ENCODE measurements around the gene ABHD1. TPM values are rescaled to one million over a fixed set of nuclear protein-coding genes. Genes with fewer than 3 reads are reported as not detected.

ABHD1 gene
- total RNA-seq, 1 donor from 2014 or later = not detected

DNA sequence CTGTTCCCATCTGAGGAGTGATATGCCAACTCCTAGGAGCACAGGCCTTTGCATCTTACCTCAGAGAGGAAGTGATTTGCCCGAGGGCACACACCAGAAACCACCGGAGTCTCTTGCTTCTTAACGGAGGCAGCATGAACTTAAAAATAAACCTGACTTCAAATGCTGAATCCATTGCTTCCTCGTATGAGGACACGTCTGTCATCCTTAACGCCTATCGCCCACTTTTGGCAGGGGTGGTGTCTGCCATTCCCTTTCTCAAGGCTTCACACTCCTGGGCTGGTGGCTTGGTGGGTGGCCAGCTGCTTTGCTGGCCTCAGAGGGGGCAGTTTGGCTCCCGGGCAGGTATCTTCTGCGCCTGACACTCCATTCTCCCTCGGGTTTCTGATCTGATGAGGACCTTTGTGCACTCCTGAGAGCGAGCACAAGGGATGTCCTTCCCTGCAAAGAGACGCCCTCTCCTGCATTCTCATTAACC, 11.9 kb downstream of the ABHD1 start:
- no peak for DNase-seq (ENCODE audit: low read depth in 2 of 2)

GRCh38 chr2:27136751-27137150, 13.1 kb downstream of the ABHD1 start:
- no peak for DNase-seq (ENCODE audit: low read depth in 2 of 2)

DNA sequence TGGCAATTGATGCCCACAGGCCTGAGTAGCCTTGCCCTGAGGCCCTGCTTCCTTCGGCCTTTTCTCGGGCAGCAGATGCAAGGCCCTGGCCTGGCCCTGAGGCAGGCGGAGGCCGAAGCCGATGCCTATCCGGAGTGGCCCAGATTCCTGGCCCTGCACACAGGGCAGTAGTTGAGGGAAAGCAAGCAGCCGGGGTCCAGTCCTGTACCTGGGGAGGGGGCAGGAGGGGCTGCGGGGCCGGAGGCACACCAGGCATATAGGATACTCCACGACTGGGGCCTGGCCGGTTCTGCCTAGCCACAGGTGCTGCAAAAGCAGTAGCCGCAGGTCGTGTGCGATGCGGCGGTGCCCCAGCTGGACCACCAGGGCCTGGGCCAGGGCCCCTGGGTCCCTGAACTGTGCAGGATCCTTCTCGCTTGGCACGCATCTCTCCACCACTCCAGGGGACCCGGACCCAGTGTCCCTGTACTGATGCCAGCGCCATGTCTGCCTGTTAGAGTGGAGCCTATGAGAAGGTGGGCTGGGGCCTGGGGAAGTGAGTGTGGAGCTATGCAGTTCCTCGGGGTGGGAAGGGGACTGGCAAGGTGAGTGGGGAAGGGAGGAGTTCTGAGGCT, 13.8 kb downstream of the ABHD1 start:
- no peak for DNase-seq (ENCODE audit: low read depth in 2 of 2)

GRCh38 chr2:27138111-27138510, 14.5 kb downstream of the ABHD1 start:
- DNase-seq (ENCODE audit: low read depth in 2 of 2) = no peak

DNA sequence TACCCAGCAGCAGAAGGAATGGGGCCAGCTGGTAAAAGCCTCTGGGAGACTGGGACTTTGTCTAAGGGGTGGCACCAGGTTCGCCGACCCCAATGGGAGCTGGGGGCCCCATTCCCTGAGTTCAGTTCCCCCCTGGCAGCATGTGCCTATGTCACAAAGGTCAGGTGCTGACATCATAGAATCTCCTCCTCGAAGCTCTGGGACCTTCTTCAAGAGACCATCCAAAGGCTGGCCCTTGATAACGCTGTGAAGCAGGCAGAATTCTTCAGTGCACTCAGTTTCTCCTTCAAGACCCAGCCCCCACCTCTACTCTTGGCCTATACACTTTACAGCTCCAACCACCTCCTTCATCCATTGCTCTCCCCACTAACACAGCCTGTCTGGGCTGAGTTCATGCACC, 15.7 kb downstream of the ABHD1 start, which contains the start of gene PRR30:
TSS of gene PRR30 (minus strand) at position 101 of the 400 bp plus-strand sequence. CDS start 1,081 bp downstream, outside the sequence.
- DNase-seq (ENCODE audit: low read depth in 2 of 2) = no peak

GRCh38 chr2:27143285-27143684, 19.7 kb downstream of the ABHD1 start:
- DNase-seq (ENCODE audit: low read depth in 2 of 2) = no peak

GRCh38 chr2:27145682-27146081, 22.1 kb downstream of the ABHD1 start:
- no peak for DNase-seq (ENCODE audit: low read depth in 2 of 2)

- DNase-seq (ENCODE audit: low read depth in 2 of 2) = no peak
Measured at GRCh38 chr2:27147935-27148334, 24.3 kb downstream of the ABHD1 start.

GRCh38 chr2:27148801-27149439, 25.3 kb downstream of the ABHD1 start, which contains the start of gene TCF23:
TSS of gene TCF23 (plus strand) at chr2:27149004. CDS start at chr2:27149134, 130 bp downstream.
- no peak for DNase-seq (ENCODE audit: low read depth in 2 of 2)

DNA sequence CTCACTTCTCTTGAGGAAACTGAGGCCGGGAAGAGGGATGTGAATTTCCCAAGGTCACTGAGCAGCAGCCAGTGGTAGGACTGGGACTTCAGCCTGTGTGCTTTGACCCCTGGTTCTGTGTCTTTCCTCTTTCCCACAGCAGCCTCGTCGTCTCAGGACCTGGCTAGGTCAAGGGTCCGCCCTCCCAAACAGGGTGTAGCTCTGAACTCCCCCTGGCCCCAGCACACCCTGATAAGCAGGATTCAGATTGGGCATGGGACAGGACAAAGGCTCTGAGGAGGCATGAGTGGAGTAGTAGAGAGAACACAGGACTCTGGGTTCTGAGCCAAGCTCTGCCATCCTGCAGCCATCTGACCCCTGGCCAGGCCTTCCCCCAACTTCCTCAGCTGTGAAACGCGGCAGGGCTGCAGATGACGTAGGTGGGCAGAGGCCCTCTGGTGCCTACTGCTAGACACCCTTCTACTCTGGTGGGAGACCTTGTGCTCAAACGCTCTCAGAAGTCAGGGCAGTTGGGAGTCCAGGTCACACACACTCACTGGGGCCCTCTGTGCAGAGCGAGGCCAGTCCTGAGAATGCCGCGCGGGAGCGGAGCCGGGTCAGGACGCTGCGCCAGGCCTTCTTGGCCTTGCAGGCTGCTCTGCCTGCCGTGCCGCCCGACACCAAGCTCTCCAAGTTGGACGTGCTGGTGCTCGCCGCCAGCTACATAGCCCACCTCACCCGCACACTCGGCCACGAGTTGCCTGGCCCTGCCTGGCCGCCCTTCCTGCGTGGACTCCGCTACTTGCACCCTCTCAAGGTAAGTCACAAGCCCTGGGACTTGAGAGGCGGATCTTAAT, 26.2 kb downstream of the ABHD1 start:
- DNase-seq (ENCODE audit: low read depth in 2 of 2) = no peak

- no peak for DNase-seq (ENCODE audit: low read depth in 2 of 2)
Measured at GRCh38 chr2:27150639-27151230, 27.1 kb downstream of the ABHD1 start.

DNA sequence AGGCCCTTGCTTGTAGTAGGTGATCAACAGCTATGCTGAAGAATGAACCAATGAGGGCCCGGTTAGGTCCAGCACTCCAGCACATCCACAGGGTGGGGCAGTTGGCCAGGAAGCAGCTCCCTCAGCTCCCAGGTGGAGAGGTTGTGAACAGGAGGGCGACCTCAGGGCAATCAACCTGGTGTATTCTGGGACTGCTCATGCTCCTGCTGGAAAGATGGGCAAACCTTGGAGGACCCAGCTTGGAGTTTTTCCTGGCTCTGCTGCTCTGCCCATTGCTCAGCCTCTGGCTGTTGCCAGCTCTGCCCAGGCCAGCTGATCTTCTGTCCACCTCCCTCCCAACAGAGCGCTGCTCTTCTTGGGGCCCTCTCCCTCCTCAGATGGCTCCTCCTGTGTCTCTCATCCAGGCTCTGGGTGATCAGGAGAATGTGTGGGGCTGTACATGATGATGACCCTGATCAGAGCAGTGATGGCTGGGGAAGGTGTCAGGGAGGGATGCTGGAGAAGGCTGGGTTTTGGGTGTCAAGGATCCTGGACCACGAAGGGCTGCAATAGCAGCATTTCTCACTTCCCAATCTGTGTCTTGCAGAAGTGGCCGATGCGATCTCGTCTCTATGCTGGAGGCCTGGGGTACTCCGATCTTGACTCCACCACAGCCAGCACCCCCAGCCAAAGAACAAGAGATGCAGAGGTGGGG, 28.6 kb downstream of the ABHD1 start:
- no peak for DNase-seq (ENCODE audit: low read depth in 2 of 2)

DNA sequence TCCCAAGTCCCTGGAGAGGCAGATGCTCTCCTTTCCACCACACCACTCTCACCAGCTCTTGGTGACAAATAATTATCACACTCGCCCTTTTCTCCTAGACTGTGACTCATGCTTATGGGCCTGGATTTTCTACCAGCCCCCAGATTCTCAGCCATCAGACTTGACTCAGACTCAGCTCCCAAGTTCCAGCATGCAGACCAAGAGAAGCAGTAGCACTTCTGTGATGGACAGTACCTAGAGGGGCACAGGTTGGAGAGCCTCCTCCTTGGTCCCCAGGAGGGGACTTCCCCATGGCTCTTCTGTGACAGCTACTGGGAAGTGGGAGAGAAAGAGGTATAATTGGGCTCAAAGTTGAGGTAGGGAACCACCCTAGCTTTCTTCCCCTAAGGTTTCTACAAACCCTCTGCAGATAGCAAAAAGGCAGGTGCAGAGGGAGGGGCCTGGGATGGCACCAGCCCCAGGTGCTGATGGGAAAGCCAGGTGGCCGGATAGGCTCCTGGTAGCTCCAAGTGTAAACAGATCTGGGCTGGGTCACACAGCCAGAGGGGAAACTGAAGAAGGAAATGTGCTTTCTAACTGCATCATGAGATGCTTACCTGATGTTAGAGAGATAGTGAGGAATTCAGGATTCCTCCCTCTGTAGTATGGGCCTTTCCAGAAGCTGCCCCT, 29.3 kb downstream of the ABHD1 start:
- DNase-seq (ENCODE audit: low read depth in 2 of 2) = no peak

DNA sequence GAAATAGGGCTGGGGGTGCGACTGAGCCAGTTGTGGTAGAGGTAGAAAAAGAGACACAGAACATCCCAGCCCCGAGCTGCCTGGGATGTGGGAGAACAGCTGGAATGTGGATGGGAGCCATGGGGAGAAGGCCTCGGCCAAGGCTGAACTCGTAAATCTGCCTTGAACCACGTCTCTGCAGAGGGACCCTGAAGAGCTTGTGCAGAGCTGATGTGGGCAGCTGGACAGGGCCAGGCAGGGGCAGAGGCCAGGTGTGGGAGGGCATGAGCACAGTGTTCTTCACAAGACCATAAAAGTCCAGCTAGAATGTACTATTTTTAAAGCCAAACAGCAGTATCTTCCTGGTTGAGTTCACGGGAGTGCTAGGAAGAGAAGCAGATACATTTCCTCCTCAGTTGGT, 30.9 kb downstream of the ABHD1 start:
- DNase-seq (ENCODE audit: low read depth in 2 of 2) = no peak

- no peak for DNase-seq (ENCODE audit: low read depth in 2 of 2)
Measured at GRCh38 chr2:27155069-27155520, 31.5 kb downstream of the ABHD1 start.

DNA sequence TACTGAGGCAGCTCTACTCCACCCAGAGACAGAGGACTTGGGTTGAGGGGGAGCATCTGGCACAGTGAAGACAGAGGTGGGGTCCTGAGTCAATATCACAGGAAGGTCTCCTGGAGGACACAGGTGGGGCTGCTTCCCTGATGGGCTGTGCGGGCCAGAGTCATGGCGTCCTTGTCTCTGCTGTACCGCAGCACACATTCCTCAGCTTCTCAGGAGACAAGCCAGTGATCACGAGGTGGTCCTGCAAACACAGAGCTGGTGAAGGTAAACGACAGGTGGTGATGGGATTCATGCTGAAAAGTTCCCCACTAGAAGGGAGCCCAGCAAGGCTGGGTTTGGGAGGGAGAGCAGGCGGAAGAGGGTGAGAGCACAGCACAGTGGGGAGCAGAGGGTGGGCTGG, 34.9 kb downstream of the ABHD1 start:
- DNase-seq (ENCODE audit: low read depth in 2 of 2) = no peak

DNA sequence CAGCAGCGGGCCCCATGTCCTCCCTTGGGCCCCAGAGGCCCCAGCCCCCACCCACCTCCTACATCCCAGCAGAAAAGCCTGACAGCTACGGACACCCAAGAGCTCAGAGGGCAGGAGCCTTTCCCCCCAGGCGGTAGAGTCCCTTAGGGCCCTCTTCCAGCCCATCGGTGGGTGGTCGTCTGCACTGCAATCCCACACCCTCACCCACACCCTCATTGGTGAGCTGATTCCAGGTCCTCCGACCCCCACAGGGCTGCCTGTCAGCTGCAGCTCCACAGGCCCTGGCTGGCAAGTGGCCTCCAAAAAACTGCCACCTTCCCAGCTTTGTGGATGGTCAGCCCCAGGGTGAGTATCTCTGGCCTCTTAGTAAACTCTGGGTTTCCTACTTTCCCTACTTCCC, 35.7 kb downstream of the ABHD1 start:
- DNase-seq (ENCODE audit: low read depth in 2 of 2) = no peak

DNA sequence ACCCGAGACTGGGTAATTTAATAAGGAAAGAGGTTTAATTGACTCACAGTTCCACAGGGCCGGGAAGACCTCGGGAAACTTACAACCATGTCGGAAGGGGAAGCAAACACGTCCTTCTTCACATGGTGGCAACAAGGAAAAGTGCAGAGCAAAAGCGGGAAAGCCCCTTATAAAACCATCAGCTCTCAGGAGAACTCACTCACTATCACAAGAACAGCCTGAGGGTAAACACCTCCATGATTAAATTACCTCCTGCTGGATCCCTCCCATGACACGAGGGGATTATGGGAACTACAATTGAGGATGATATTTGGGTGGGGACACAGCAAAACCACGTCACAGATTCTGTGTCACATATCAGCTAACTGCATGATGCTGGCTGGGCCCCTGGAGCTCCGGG, 36.6 kb downstream of the ABHD1 start:
- no peak for DNase-seq (ENCODE audit: low read depth in 2 of 2)

DNA sequence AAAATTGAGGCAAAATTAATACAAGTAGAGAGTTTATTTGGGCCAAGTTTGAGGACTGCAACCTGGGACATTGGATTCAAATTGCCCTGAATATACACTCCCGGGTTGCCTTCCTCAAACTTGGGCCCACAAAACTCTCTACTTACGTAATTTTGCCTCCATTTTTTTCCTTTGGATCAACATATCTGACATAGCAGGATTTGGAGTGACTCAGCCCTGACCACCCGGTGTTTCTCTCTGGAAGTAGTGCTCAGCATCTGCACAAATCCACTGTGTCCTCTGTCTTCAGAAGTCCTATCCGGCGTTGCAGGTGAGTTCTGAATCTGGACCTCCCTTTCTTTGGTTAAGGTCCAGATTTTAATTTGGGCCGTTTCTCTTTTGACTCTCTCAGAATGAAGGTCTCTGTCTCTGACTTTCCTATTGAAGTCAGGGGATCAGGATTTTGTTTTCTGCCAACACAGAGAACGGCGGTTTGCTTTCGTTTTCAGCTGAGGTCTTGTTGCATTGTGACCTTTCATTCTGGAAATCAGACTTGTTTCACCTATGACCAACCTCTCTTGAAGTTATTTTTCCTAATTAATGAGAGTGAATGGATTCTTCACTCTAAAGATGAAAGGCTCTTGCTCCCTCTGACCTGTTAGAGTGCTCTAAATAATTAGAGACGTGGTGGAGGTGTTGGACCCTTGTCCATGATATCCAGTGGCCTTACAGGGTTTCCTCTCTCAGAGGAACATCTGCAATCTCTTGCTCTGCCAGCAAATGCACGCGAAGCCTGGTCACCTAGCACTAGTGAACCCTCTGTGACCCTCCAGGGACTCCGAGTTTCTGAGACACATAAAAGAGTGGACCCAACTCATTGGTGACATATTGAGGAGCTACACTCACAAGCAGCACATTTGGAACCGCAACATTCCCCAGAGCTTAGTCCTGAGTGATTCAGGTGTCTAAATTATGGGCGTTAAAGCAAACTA, 38.8 kb downstream of the ABHD1 start:
- peak in 1 of 2 donors; percentile 34 for DNase-seq (ENCODE audit: low read depth in 2 of 2)
